HAP-1 (cell line): ENCODE data around the gene SNRPD1.
A peak's percentile ranks its signal among the peaks of the same experiment; 100 is the strongest.
"Not testable (repeated sequence)": the region's sequence is repeated elsewhere in the genome, so short reads cannot be mapped to it uniquely, and the experiment has no call there.

ENCODE experiments used
- DNase-seq, 2 experiments: peaks; one replicate each; pipeline ENCODE4 v3.0.0-alpha.2; 2016 to 2020; ENCODE audit warnings: low spot score in 2 of 2
- H3K27me3 ChIP-seq: fragments of 250-450 bp; sonication (Bioruptor Pico); 2 replicates; pipeline ENCODE4 v1.5.1; 2020; ENCODE audit warnings: low read depth, mild to moderate bottlenecking, moderate library complexity
- H3K36me3 ChIP-seq: fragments of 250-450 bp; sonication (Bioruptor Pico); replicated peaks from 2 replicates; pipeline ENCODE4 v1.5.1; 2020; ENCODE audit warnings: mild to moderate bottlenecking
- H3K4me1 ChIP-seq: fragments of 250-450 bp; sonication (Bioruptor Pico); 2 replicates; pipeline ENCODE4 v1.5.1; 2020; ENCODE audit warnings: mild to moderate bottlenecking
- H3K4me3 ChIP-seq: fragments of 250-450 bp; sonication (Bioruptor Pico); 2 replicates; pipeline ENCODE4 v1.5.1; 2020; ENCODE audit warnings: mild to moderate bottlenecking, moderate library complexity
- H3K9me3 ChIP-seq: fragments of 250-450 bp; sonication (Bioruptor Pico); 2 replicates; pipeline ENCODE4 v1.5.1; 2020; ENCODE audit warnings: mild to moderate bottlenecking, moderate library complexity
- in situ Hi-C: fragments of 300-500 bp; cut with MboI; formaldehyde crosslinking; loops from 3 replicates; pipeline ENCODE4 v1.14.3; 2020; ENCODE audit warnings: low sequenced_read_pairs, inconsistent platforms, mixed read lengths

Gene SNRPD1

GRCh38 chr18:21612125-21613039, at the start of gene SNRPD1:
Gene SNRPD1 (plus strand): TSS chr18:21612314. CDS start chr18:21612430, 116 bp downstream.
- peak; percentile 85 to 92 for DNase-seq
- Histone ChIP-seq H3K36me3 (peaks cover 38% of the 10 kb centered on the region), H3K4me1 (peaks cover 10% of the 10 kb centered on the region), H3K27me3 (no peaks in the 10 kb centered on the region), H3K4me3 (peak within 1 kb of the TSS; percentile 93), H3K9me3 (peaks cover 2% of the 10 kb centered on the region; the same call in 1 of the 2 replicates)
- in situ Hi-C loops = loop anchor here (25.0 kb wide), 2 partner anchors 100 to 350 kb away; no protein-coding TSS in a partner anchor

- Histone ChIP-seq H3K4me3 (no peak overlapping the region), H3K27me3 (no peaks in the 10 kb centered on the region), H3K36me3 (peaks cover 43% of the 10 kb centered on the region), H3K4me1 (no peaks in the 10 kb centered on the region), H3K9me3 (no peaks in the 10 kb centered on the region)
- no peak for DNase-seq
- in situ Hi-C loops = no loop called here
These were observed 40.3 kb upstream of the SNRPD1 start for GRCh38 chr18:21571772-21572171.

GRCh38 chr18:21575656-21576055, 36.5 kb upstream of the SNRPD1 start:
- no peaks in the 10 kb centered on the region for H3K27me3 ChIP-seq
- DNase-seq = no peak
- in situ Hi-C loops = loop anchor here (25.0 kb wide), 1 partner anchor 463 kb away; the partner anchor contains the start of gene ROCK1
- peaks cover 36% of the 10 kb centered on the region for H3K36me3 ChIP-seq
- no peak overlapping the region for H3K4me3 ChIP-seq
- H3K9me3 ChIP-seq = no peaks in the 10 kb centered on the region
- no peaks in the 10 kb centered on the region for H3K4me1 ChIP-seq

- in situ Hi-C loops = loop anchor here (25.0 kb wide), 1 partner anchor 472 kb away; the partner anchor contains the start of gene ROCK1
- no peaks in the 10 kb centered on the region for H3K27me3 ChIP-seq
- H3K4me3 ChIP-seq = no peak overlapping the region
- H3K36me3 ChIP-seq = peaks cover 5% of the 10 kb centered on the region; the same call in 1 of the 2 replicates
- H3K9me3 ChIP-seq = no peaks in the 10 kb centered on the region
- DNase-seq = no peak
- H3K4me1 ChIP-seq = no peaks in the 10 kb centered on the region
These were observed 27.7 kb upstream of the SNRPD1 start for GRCh38 chr18:21584391-21584790.

- H3K4me3 ChIP-seq, H3K36me3 ChIP-seq, H3K4me1 ChIP-seq, H3K9me3 ChIP-seq, DNase-seq, H3K27me3 ChIP-seq: not testable (repeated sequence)
- in situ Hi-C loops = loop anchor here (25.0 kb wide), 1 partner anchor 480 kb away; the partner anchor contains the start of gene ROCK1
These were observed 19.8 kb upstream of the SNRPD1 start for GRCh38 chr18:21592361-21592760.

- Histone ChIP-seq H3K4me3 (no peak overlapping the region), H3K4me1 (peaks cover 11% of the 10 kb centered on the region), H3K27me3 (no peaks in the 10 kb centered on the region), H3K9me3 (peaks cover 5% of the 10 kb centered on the region; the same call in 1 of the 2 replicates), H3K36me3 (peaks cover 4% of the 10 kb centered on the region)
- in situ Hi-C loops = loop anchor here (25.0 kb wide), 1 partner anchor 481 kb away; the partner anchor contains the start of gene ROCK1
- DNase-seq = no peak
These were observed 18.4 kb upstream of the SNRPD1 start for GRCh38 chr18:21593540-21594257.

GRCh38 chr18:21597620-21598019, 14.5 kb upstream of the SNRPD1 start:
- in situ Hi-C loops = loop anchor here (25.0 kb wide), 1 partner anchor 485 kb away; the partner anchor contains the start of gene ROCK1
- Histone ChIP-seq H3K4me1 (peaks cover 11% of the 10 kb centered on the region), H3K27me3 (no peaks in the 10 kb centered on the region), H3K9me3 (peaks cover 5% of the 10 kb centered on the region; the same call in 1 of the 2 replicates), H3K36me3 (peaks cover 3% of the 10 kb centered on the region), H3K4me3 (no peak overlapping the region)
- DNase-seq = peak in 1 of 2 experiments; percentile 63

- in situ Hi-C loops = loop anchor here (25.0 kb wide), 1 partner anchor 487 kb away; the partner anchor contains the start of gene ROCK1
- Histone ChIP-seq H3K4me3 (peak overlapping the region; percentile 87), H3K4me1 (peaks cover 14% of the 10 kb centered on the region), H3K36me3 (peaks cover 3% of the 10 kb centered on the region), H3K27me3 (no peaks in the 10 kb centered on the region), H3K9me3 (peaks cover 3% of the 10 kb centered on the region; the same call in 1 of the 2 replicates)
- DNase-seq = peak; percentile 43 to 68
These were observed 13.2 kb upstream of the SNRPD1 start for GRCh38 chr18:21598726-21599584.

- Histone ChIP-seq H3K36me3 (no peaks in the 10 kb centered on the region), H3K27me3 (no peaks in the 10 kb centered on the region), H3K4me3 (peak overlapping the region; percentile 87), H3K4me1 (peaks cover 14% of the 10 kb centered on the region), H3K9me3 (no peaks in the 10 kb centered on the region)
- DNase-seq = peak; percentile 34 to 75
- in situ Hi-C loops = loop anchor here (25.0 kb wide), 3 partner anchors 88 to 488 kb away; partner anchors contain the start of gene ROCK1
These were observed 12.3 kb upstream of the SNRPD1 start for GRCh38 chr18:21599585-21600525.

GRCh38 chr18:21600526-21601410, 11.3 kb upstream of the SNRPD1 start, which contains the start of gene ESCO1:
Gene ESCO1 (minus strand): TSS chr18:21600704. CDS start chr18:21574843, 25,861 bp downstream.
- no peaks in the 10 kb centered on the region for H3K9me3 ChIP-seq
- H3K36me3 ChIP-seq = no peaks in the 10 kb centered on the region
- no peaks in the 10 kb centered on the region for H3K27me3 ChIP-seq
- peak within 1 kb of the TSS; percentile 87 for H3K4me3 ChIP-seq
- in situ Hi-C loops = loop anchor here (25.0 kb wide), 2 partner anchors 88 to 338 kb away; no protein-coding TSS in a partner anchor
- H3K4me1 ChIP-seq = peaks cover 14% of the 10 kb centered on the region
- DNase-seq = peak; percentile 95 to 97

GRCh38 chr18:21602299-21602587, 9.9 kb upstream of the SNRPD1 start:
- in situ Hi-C loops = loop anchor here (25.0 kb wide), 2 partner anchors 90 to 340 kb away; no protein-coding TSS in a partner anchor
- no peak for DNase-seq
- Histone ChIP-seq H3K27me3 (no peaks in the 10 kb centered on the region), H3K9me3 (no peaks in the 10 kb centered on the region), H3K36me3 (no peaks in the 10 kb centered on the region), H3K4me3 (no peak overlapping the region), H3K4me1 (peaks cover 12% of the 10 kb centered on the region)
